ENCODE results near the gene FGR. TPM values are rescaled to one million over a fixed set of nuclear protein-coding genes. Genes with fewer than 3 reads are reported as not detected.

FGR gene
- total and polyA plus RNA-seq, 2 of the 13 experiments (the other 11 are each of a cell fraction or from before 2014, with no cell fraction given) = not detected

DNA sequence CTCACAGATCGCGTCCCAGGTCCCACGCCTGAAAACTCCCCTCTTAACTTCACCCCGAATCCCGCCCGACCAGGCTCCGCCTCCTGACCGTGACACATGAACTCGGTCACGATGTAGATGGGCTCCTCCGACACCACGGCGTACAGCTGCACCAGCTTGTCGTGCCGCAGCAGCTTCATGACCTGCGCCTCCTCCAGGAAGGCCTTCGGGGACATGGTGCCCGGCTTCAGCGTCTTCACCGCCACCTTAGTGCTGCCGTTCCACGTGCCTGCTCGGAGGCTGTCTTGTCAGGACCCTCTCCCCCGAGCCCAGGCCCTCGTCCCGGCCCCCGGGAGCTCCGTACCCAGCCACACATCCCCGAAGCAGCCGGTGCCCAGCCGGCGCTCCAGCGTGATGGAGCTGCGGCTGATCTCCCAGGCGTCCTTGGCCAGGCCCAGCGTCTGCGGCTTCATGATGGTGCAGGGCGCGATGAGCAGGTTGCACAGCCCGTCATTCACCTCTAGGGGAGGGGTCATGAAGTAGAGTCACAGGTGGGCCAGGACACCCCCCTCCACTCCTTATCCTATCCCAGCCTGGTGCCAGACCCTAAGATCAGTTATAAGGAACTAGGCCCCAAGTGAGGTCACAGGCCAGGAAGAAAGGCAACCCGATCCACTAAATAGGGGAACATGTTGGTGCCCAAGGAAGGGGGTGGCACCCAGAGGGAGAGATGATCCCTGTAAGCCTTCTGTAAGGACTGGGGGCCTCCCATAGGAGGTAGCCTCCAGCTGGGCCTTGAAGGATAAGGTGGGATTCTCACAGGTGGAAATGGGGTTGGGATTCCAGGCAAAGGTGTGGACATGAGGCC lies 19.4 kb downstream of the FGR start (continued):
- TF ChIP-seq ZNF563 (CRISPR knock-in tag; IDR thresholded peaks at IDR 0.05) = no peak
- TF ChIP-seq ZEB1 (IDR thresholded peaks at IDR 0.05; ENCODE audit: insufficient replicate concordance, low read depth) = no peak
- no peak for TF ChIP-seq MAFF (IDR thresholded peaks at IDR 0.05; ENCODE audit: low read depth, low read length)

- H3K4me3 ChIP-seq (replicated peaks in 1 of 3; ENCODE audit: insufficient read depth in 1 of 3, low read depth in 2 of 3, low read length in 3 of 3) = no peak overlapping the region
- ATAC-seq = no peak; the same call in 2 of the 3 replicates
- no peak for FAIRE-seq
- H3K36me3 ChIP-seq (replicated peaks in 1 of 2; ENCODE audit: control insufficient read depth in 1 of 2, insufficient read depth in 2 of 2, low read length in 2 of 2) = no peaks in the 10 kb centered on the region
- H4K20me1 ChIP-seq (ENCODE audit: insufficient read depth, low read length) = no peaks in the 10 kb centered on the region
- POLR2A ChIA-PET = no interaction called here
- no peak overlapping the region for H3K27ac ChIP-seq (ENCODE audit: extremely low read length, insufficient read depth, low read length)
- intact Hi-C loops (cut with micrococcal nuclease; ENCODE audit: unreplicated experiment) = no loop called here
- no peaks in the 10 kb centered on the region for H3K79me2 ChIP-seq (ENCODE audit: insufficient read depth, low read length)
- TF ChIP-seq HOXA5 (CRISPR knock-in tag; IDR thresholded peaks at IDR 0.05) (no peak), ZNF629 (CRISPR knock-in tag; conservative IDR thresholded peaks at IDR 0.05) (peak; percentile 50; the same call in 1 of the 2 replicates), NR1H2 (CRISPR knock-in tag; IDR thresholded peaks at IDR 0.05; ENCODE audit: borderline replicate concordance, low read depth) (no peak)
- no peak overlapping the region for H3K4me2 ChIP-seq (ENCODE audit: low read depth, low read length)
- WGBS (ENCODE audit: low lambda C conversion rate) = 31% methylated on average over 23 of the region's 26 CpGs
- peaks cover 19% of the 10 kb centered on the region for H3K4me1 ChIP-seq (ENCODE audit: insufficient read depth, low read length)
- no peak overlapping the region for H3K9ac ChIP-seq (ENCODE audit: insufficient read depth, low read depth, low read length)
- no peak for DNase-seq (ENCODE audit: low spot score)
- no peak overlapping the region for H2AFZ ChIP-seq (ENCODE audit: low read length)
- BruUV-seq (replicated peaks) = no TSS peak
- in situ Hi-C loops (cut with HindIII; ENCODE audit: extremely low pct_ligation_motif_present, low pct_unique_long_range_greater_than_20kb) = loop anchor here (5.0 kb wide), 1 partner anchor 43 kb away; no protein-coding TSS in a partner anchor
- H3K27me3 ChIP-seq (ENCODE audit: control insufficient read depth in 1 of 2, insufficient read depth in 2 of 2, low read length in 2 of 2) = peaks cover 0 to 24% of the 10 kb centered on the region in 2 experiments; a peak in 3 of 5 replicates
- CTCF ChIA-PET (ENCODE audit: low intra/inter-chr PET ratio, low total read pairs) = no interaction called here
- no peaks in the 10 kb centered on the region for H3K9me3 ChIP-seq (ENCODE audit: low read length)
These were observed 20.2 kb downstream of the FGR start for GRCh38 chr1:27614625-27615344.
